GM12874 (cell line): ENCODE results near the gene ABCC1.

ENCODE experiments used
- CTCF ChIP-seq: IDR thresholded peaks from 2 replicates; pipeline ENCODE4 v1.5.1; 2011; ENCODE audit warnings: low read depth, mild to moderate bottlenecking, control low read depth, low read length, moderate library complexity; ENCODE audit not compliant: insufficient read depth

ABCC1 gene

GRCh38 chr16:16014329-16015224, 65.2 kb downstream of the ABCC1 start:
- TF ChIP-seq CTCF: no peak

DNA sequence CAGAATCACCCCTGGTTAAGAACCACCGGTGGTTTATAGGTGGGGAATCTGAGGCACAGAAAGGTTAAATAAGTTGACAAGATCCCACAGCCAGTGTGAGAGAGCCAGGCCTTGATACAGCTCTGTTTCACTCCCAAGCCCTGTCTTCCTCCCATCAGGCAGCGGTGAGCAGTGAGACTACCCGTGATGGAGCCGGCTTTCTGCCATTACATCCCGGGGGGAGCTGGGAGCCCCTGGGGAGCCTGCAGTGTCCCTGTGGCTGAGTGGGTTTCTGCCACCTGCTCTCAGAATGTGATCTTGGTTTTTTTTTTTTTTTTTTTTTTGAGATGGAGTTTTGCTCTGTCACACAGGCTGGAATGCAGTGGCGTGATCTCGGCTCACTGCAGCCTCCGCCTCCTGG, 66.4 kb downstream of the ABCC1 start:
- TF ChIP-seq CTCF: no peak

DNA sequence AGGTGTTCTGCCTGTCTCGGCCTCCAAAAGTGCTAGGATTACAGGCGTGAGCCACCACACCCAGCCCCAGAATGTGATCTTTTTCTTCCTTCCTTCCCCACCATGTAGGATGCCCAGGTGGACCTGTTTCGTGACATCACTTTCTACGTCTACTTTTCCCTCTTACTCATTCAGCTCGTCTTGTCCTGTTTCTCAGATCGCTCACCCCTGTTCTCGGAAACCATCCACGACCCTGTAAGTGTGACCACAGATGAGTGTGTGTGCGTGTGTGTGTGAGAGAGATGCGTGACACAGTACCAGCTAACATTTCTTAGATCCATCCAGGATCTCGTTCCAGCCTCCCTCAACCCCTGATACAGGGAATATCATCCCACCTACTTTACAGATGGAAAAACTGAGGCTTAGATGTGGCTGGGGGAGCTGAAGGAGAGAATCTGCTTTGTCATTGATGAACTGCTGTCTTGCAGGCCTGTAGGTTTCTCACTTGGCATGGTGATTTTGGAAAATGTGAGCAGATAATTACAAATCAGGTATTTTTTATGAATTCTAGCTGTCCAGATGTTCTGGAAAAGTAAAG, 67.1 kb downstream of the ABCC1 start:
- TF ChIP-seq CTCF: no peak

GRCh38 chr16:16017812-16018211, 68.4 kb downstream of the ABCC1 start:
- no peak for TF ChIP-seq CTCF

- TF ChIP-seq CTCF: no peak
Observed at GRCh38 chr16:16018705-16019104, 69.3 kb downstream of the ABCC1 start.

- TF ChIP-seq CTCF: no peak
Observed at GRCh38 chr16:16019488-16019887, 70.1 kb downstream of the ABCC1 start.

- no peak for TF ChIP-seq CTCF
Observed at GRCh38 chr16:16020291-16020690, 70.9 kb downstream of the ABCC1 start.
